ENCODE measurements around the gene APOOL. TPM values are rescaled to one million over a fixed set of nuclear protein-coding genes. Genes with fewer than 3 reads are reported as not detected.

Gene APOOL
- total RNA-seq, 2 experiments from 2014 or later = 8.9 to 14.3 TPM

GRCh38 chrX:85140964-85141363 is 137.3 kb downstream of the APOOL start:
- no peaks in the 10 kb centered on the region for H3K4me1 ChIP-seq (ENCODE audit: insufficient read depth, low read length, poor library complexity, severe bottlenecking)
- H3K9me3 ChIP-seq (ENCODE audit: low read length) = no peaks in the 10 kb centered on the region
- H3K4me2 ChIP-seq (ENCODE audit: low read length) = no peak overlapping the region
- no peak overlapping the region for H2AFZ ChIP-seq (ENCODE audit: low read length)
- ChIA-PET POLR2A (no interaction called here), CTCF (ENCODE audit: unreplicated experiment) (no interaction called here)
- intact Hi-C loops (cut with micrococcal nuclease; ENCODE audit: unreplicated experiment) = no loop called here
- TF ChIP-seq EZH2phosphoT487 (IDR thresholded peaks at IDR 0.05; ENCODE audit: borderline replicate concordance, low read depth, low read length) = no peak
- no peak for TF ChIP-seq CTCF (conservative IDR thresholded peaks at IDR 0.05; ENCODE audit: low read length)
- BruUV-seq (replicated peaks) = no TSS peak
- DNase-seq (ENCODE audit: low spot score) = no peak
- H3K4me3 ChIP-seq (ENCODE audit: low read depth, low read length, poor library complexity, severe bottlenecking) = no peak overlapping the region
- no peak overlapping the region for H3K27ac ChIP-seq (ENCODE audit: low read depth, low read length, poor library complexity, severe bottlenecking)
- H3K9me2 ChIP-seq (ENCODE audit: insufficient read depth, low read length) = no peaks in the 10 kb centered on the region
- no peaks in the 10 kb centered on the region for H4K20me1 ChIP-seq (ENCODE audit: insufficient read depth, low read length)
- no peaks in the 10 kb centered on the region for H3K36me3 ChIP-seq (ENCODE audit: insufficient read depth, low read length)
- H3K79me2 ChIP-seq (ENCODE audit: insufficient read depth, low read depth, low read length) = no peaks in the 10 kb centered on the region

Other genes starting within 250 kb of the APOOL start
- gene SATL1, start 239.9 kb downstream of the APOOL start, total RNA-seq (2014; rRNA removed; shearing (Covaris generic)) = 0.08 TPM in 1 of 2 replicates, not detected in the other
- 0.17 TPM in 1 of 2 replicates, not detected in the other for gene SATL1, start 239.9 kb downstream of the APOOL start, total RNA-seq (2022)
- gene ZNF711, start 240.1 kb downstream of the APOOL start, total RNA-seq (2014; rRNA removed; shearing (Covaris generic)) = 8.0 and 10.0 TPM in 2 replicates
- gene ZNF711, start 240.1 kb downstream of the APOOL start, total RNA-seq (2022) = 12.3 and 14.6 TPM in 2 replicates